NCI-H526 (cell line): ENCODE results near the gene DPT.

Source experiments
- DNase-seq, 2 experiments: peaks; one replicate each; lab custom pipeline; 2025; lab: John Stamatoyannopoulos, UW

DPT gene

DNA sequence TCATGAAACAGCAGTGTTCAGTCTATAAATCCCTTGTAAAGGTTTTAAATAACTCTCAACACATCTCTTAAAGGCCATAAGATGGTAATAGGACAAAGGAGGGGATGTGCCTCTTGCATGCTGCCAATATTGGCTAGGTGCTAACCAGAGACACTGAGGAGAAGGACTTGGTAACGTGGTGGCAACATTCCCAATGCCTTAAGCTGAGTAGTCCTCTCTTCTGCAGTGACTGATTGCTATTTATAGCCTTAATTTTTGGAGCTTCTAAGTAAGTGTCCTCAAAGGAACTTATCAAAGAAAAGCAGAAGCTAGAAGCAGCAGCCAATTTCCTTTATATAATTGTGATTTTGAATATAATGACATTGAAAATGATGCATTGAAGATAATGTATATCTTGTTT is 63.0 kb downstream of the DPT start:
- no peak for DNase-seq

DNA sequence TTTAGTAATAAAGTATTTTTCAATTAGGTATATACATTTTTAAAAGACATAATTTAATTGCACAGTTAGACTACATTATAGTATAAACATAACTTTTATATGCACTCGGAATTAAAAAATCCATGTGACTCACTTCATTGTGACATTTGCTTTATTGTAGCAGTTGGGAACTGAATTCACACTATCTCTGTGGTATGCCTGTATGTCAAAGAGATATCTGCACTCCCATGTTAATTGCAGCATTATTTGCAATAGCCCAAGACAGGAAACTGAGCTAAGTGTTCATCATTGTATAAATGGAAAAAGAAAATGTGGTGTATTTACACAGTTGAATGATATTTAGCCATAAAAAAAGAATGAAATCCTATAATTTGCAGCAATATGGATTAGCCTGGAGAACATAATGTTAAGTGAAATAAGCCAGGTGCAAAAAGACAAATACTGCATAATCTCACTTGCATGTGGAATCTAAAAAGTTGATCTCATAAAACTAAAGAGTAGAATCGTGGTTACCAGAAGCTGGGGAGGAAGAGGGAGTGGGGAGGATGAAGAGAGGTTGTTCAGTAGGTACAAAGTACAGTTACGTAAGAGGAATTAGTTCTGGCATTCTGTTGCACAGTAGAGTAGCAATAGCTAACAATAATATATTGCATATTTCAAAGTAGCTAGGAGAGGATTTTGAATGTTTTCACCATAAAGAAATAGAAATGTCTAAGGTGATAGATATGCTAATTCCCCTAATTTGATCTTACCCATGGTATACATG is 64.8 kb downstream of the DPT start:
- DNase-seq = no peak

DNA sequence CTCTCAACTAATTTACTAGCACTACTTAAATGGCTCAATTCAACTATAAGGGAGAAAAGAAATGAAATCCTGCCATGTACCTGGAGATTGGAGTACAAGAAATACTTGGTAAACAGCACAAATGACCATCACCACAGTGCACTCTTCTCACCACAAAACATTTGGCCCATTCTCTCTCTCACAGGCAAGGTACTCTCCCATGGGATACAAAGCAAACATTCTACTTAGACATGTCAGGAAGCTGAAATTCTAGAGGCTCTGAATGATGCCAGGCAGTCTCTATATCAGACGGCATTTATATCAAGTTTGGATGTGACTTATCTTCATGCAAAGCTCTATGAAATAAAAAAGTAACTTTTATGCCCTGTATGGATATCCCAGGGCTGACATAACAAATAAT is 72.5 kb downstream of the DPT start:
- peak; percentile 19 to 68 for DNase-seq

- no peak for DNase-seq
Measured at GRCh38 chr1:168654198-168654915, 74.6 kb downstream of the DPT start.

GRCh38 chr1:168653567-168653966 is 75.4 kb downstream of the DPT start:
- no peak for DNase-seq

- peak; percentile 63 to 80 for DNase-seq
Measured at GRCh38 chr1:168645721-168646120, 83.3 kb downstream of the DPT start.
